Measurements from ENCODE around the gene IDH3A. TPM values are rescaled to one million over a fixed set of nuclear protein-coding genes. Genes with fewer than 3 reads are reported as not detected.

IDH3A gene
- total and polyA plus RNA-seq, 11 donors: 158 to 471 (median 290) TPM

DNA sequence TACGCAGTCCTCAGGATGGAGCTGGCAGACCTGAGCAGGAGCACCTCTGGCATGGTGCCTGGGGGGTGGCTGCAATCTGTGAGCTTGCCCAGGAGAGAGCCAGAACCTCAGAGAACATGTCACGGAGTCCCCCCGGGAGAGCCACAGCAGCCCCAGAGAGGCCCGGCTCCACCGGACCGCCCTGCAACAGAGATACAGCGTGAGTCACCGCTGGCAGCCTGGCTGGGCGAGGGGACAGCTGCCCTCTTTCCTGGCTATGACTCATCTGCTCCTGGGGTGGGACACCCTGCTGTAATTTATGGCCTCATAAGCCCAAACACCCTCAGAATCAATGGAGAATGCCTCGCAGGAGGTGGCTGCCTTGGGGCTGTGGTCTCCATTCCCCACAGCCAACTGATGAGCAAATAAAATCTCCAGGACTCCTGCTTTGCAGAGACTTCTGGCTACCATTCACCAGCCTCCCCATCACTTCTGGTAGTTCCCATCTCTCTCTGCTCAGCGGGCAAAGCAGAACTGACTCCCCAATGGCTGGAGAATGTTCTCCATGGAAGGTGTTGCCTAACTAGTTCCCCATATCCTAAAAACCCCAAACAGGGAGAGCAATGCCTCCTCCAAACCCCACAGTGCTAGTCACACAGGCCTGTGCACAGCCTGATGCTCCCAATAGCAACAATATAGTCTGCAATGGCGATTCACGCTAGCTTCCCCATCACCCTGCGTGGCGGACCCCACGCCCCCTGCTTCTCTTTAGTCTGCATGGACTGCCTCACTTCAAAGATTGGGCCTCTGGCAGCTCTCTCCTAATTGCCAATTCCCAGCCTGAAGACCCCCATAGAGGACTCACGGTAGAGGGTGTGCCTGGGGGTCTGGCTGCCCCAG, 63.6 kb downstream of the IDH3A start:
- no peak for TF ChIP-seq POLR2A (IDR thresholded peaks at IDR 0.05)
- TF ChIP-seq, protein P1, sequence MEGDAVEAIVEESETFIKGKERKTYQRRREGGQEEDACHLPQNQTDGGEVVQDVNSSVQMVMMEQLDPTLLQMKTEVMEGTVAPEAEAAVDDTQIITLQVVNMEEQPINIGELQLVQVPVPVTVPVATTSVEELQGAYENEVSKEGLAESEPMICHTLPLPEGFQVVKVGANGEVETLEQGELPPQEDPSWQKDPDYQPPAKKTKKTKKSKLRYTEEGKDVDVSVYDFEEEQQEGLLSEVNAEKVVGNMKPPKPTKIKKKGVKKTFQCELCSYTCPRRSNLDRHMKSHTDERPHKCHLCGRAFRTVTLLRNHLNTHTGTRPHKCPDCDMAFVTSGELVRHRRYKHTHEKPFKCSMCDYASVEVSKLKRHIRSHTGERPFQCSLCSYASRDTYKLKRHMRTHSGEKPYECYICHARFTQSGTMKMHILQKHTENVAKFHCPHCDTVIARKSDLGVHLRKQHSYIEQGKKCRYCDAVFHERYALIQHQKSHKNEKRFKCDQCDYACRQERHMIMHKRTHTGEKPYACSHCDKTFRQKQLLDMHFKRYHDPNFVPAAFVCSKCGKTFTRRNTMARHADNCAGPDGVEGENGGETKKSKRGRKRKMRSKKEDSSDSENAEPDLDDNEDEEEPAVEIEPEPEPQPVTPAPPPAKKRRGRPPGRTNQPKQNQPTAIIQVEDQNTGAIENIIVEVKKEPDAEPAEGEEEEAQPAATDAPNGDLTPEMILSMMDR (IDR thresholded peaks at IDR 0.05): no peak
- Histone ChIP-seq H3K36me3 (no peaks in the 10 kb centered on the region), H3K27ac (peak overlapping the region in 6 of 12 donors; percentile 32 to 70 (median 52)), H3K27me3 (no peaks in the 10 kb centered on the region), H3K4me1 (peaks cover 0 to 68% (median 18%) of the 10 kb centered on the region in 12 donors), H3K9me3 (no peaks in the 10 kb centered on the region), H3K4me3 (no peak overlapping the region)
- ATAC-seq (peak; percentile 33 to 79 (median 75)), DNase-seq (peak; percentile 51 to 90 (median 79))
- 51 to 59% (median 56%) methylated on average over 16 to 17 of the region's 17 CpGs for WGBS, 4 donors
- intact Hi-C loops (cut with DNase I): no loop called here

DNA sequence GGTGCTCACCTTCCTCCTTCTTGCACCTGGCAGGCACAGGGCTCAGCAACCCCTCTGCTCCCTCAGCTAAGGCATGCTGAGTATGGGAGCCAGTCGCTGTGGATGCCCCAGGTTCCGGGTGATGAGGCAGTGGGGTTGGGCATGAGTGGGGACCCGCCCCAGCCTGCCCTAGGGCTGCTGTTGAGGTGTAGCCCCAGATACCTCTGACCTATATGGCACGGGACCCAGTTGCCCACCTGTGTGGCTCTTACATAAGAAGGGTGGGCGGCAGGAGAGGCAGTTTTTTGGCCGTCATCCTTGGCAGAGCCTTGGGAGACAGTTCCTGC, 64.2 kb downstream of the IDH3A start:
- intact Hi-C loops (cut with DNase I): no loop called here
- peaks cover 0 to 72% (median 18%) of the 10 kb centered on the region in 12 donors for H3K4me1 ChIP-seq
- 87 to 93% (median 92%) methylated on average over 6 of the region's 6 CpGs for WGBS, 4 donors
- DNase-seq (peak in 2 of 5 donors; percentile 6 to 43), ATAC-seq (no peak)
- no peaks in the 10 kb centered on the region for H3K9me3 ChIP-seq
- peak overlapping the region in 1 of 12 donors; percentile 70 for H3K27ac ChIP-seq
- H3K36me3 ChIP-seq: no peaks in the 10 kb centered on the region
- no peak overlapping the region for H3K4me3 ChIP-seq
- H3K27me3 ChIP-seq: no peaks in the 10 kb centered on the region
- no peak for TF ChIP-seq POLR2A (IDR thresholded peaks at IDR 0.05)
- TF ChIP-seq, protein P1 (IDR thresholded peaks at IDR 0.05): no peak

DNA sequence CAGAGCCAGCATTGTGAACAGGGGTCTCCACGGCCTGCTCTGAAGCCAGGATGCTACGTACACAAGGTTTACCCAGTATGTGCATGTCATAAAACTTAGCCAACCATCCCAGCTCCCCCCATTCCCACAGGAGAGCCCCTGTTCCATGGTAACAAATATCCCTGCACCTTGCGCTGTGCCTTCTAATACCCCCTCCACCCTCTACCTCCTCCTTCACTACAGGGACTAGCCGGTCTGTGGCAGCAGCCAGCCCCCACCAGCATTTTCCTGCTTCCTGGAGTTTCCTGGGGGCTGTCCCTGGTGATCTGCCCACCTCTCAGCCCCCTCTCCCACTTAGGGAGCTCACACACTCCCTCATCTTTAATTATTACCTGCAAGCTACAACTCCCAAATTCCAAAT, 64.8 kb downstream of the IDH3A start:
- H3K27me3 ChIP-seq: no peaks in the 10 kb centered on the region
- no peaks in the 10 kb centered on the region for H3K9me3 ChIP-seq
- no peak overlapping the region for H3K4me3 ChIP-seq
- TF ChIP-seq, protein P1 (IDR thresholded peaks at IDR 0.05): no peak
- no peak for TF ChIP-seq POLR2A (IDR thresholded peaks at IDR 0.05)
- intact Hi-C loops (cut with DNase I): no loop called here
- no peaks in the 10 kb centered on the region for H3K36me3 ChIP-seq
- DNase-seq (no peak), ATAC-seq (no peak)
- 71 to 94% (median 91%) methylated on average over 4 of the region's 4 CpGs for WGBS, 4 donors
- no peak overlapping the region for H3K27ac ChIP-seq
- peaks cover 0 to 71% (median 18%) of the 10 kb centered on the region in 12 donors for H3K4me1 ChIP-seq

DNA sequence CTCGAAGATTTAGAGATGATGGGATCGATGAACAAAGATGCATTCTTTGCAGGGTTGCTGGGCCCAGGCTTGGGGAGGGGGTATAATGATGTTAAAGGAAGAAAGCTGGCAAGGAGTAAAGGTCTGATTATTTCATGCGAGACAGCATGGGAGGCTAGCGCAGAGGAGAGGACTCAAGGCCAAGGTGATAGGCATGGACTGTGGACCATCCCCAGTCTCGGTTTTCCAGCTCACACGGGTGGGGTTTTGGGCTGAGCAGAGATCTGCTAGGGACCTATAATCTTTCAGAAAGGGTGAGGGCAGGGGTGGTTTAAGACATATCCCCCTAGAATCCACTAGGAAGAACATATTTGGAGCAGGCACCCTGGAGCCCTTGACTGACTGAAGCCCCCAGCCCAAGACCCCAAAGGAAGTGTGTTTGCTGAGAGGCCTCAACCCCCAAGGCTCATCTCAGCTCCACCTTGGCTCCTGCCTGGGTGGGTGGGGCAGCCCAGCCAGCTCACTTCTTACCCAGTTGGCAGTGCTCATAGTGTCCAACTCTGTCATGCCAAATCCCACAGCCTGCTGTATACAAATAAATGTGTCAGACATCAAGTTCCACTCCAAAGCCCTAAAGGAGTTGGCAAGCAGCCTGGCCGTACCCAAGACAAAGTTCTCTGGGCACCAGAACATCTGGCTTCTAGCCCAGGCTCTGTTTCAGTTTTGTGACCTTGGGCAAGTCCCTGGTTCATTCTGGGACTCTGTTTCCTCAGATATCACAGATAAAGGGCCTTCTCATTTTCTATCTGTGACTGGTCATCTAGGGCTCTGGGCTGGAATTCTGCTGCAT, 67.3 kb downstream of the IDH3A start:
- DNase-seq: peak; percentile 75 to 95 (median 86)
- H3K4me3 ChIP-seq: no peak overlapping the region
- no peaks in the 10 kb centered on the region for H3K36me3 ChIP-seq
- no peaks in the 10 kb centered on the region for H3K9me3 ChIP-seq
- intact Hi-C loops (cut with DNase I): no loop called here
- peaks cover 0 to 58% (median 15%) of the 10 kb centered on the region in 12 donors for H3K4me1 ChIP-seq
- peak; percentile 88 to 95 (median 92) for ATAC-seq
- peak overlapping the region; percentile 25 to 86 (median 70) for H3K27ac ChIP-seq
- WGBS, 4 donors: 56 to 69% (median 64%) methylated on average over 7 of the region's 7 CpGs
- TF ChIP-seq, protein P1 (IDR thresholded peaks at IDR 0.05): no peak
- no peak for TF ChIP-seq POLR2A (IDR thresholded peaks at IDR 0.05)
- H3K27me3 ChIP-seq: no peaks in the 10 kb centered on the region
